K562 (cell line): ENCODE measurements around the gene ZFYVE27. TPM values are rescaled to one million over a fixed set of nuclear protein-coding genes. Genes with fewer than 3 reads are reported as not detected.

ENCODE experiments used
- ATAC-seq: fragments of 200-7000 bp; cut with Tn5 transposase; 3 replicates; pipeline ENCODE4 v1.9.1; 2020; ENCODE audit warnings: moderate library complexity
- BruUV-seq: library from RNA; stranded (reverse); fragments of 400-500 nt; replicated peaks from 2 replicates; lab custom pipeline; 2021; lab: Mats Ljungman, UMichigan
- CTCF ChIA-PET: fragments of 300-600 bp; formaldehyde crosslinking; extraction: SDS; loops from one replicate; lab custom pipeline; 2021; ENCODE audit warnings: low intra/inter-chr PET ratio; lab: Yijun Ruan, JAX
- POLR2A ChIA-PET: fragments of 300-600, 350-650 bp; sonication (Branson Sonifier 250); formaldehyde crosslinking; extraction: SDS; loops from one replicate; lab custom pipeline; 2021; ENCODE audit warnings: antibody characterized with exemption, inconsistent platforms; lab: Yijun Ruan, JAX
- DNase-seq, 4 experiments: peaks; one replicate each; pipeline versions ENCODE4 v3.0.0 to v3.0.0-alpha.2; 2011 to 2018; ENCODE audit warnings: low spot score in 3 of 4, mixed read lengths in 3 of 4; ENCODE audit errors: extremely low read depth in 1 of 4
- FAIRE-seq: peaks from 2 replicates; lab custom pipeline; 2011; peaks lifted over from hg19 to GRCh38; lab: Jason Lieb, UNC
- H2AFZ ChIP-seq: 2 replicates; pipeline ENCODE4 v1.6.0; 2011; ENCODE audit warnings: low read depth, low read length, control low read depth, inconsistent platforms
- H3K27ac ChIP-seq: fragments of 200-600 bp; 3 replicates; pipeline ENCODE4 v1.8.0; 2011; ENCODE audit warnings: low read depth, mild to moderate bottlenecking, control low read depth, inconsistent platforms, low read length, moderate library complexity, mixed read lengths; ENCODE audit errors: extremely low read depth
- H3K27me3 ChIP-seq, 2 experiments: fragments of 300-600 bp in 1 of 2; 2 replicates in 1 of 2; 3 replicates in 1 of 2; pipeline versions ENCODE4 v1.6.0 to v1.8.0; 2011; ENCODE audit warnings: inconsistent platforms in 2 of 2, low read length in 2 of 2, mild to moderate bottlenecking in 1 of 2, mixed read lengths in 1 of 2, moderate library complexity in 1 of 2; ENCODE audit not compliant: control insufficient read depth in 2 of 2, insufficient read depth in 2 of 2
- H3K36me3 ChIP-seq: fragments of 300-600 bp; 3 replicates; pipeline ENCODE4 v1.8.0; 2011; ENCODE audit warnings: mild to moderate bottlenecking, low read length, inconsistent platforms; ENCODE audit not compliant: control insufficient read depth, insufficient read depth
- H3K4me1 ChIP-seq, 2 experiments: fragments of 200-600 bp in 1 of 2; replicated peaks in 1 of 2; 2 replicates in 1 of 2; 3 replicates in 1 of 2; pipeline versions ENCODE4 v1.5.1 to v1.8.0; 2011; ENCODE audit warnings: inconsistent platforms in 2 of 2, low read length in 2 of 2, mild to moderate bottlenecking in 1 of 2, mixed read lengths in 1 of 2, moderate library complexity in 1 of 2; ENCODE audit not compliant: control insufficient read depth in 2 of 2, insufficient read depth in 2 of 2
- H3K4me2 ChIP-seq: 2 replicates; pipeline ENCODE4 v1.6.1; 2011; ENCODE audit warnings: low read length, control low read depth, inconsistent platforms, mixed read lengths; ENCODE audit not compliant: insufficient read depth
- H3K4me3 ChIP-seq: fragments of 200-600 bp; sonication (generic), shearing (Covaris generic); 2 replicates; pipeline ENCODE4 v1.5.1; 2016; ENCODE audit warnings: control low read depth, inconsistent platforms
- H3K79me2 ChIP-seq: fragments of 200-600 bp; 3 replicates; pipeline ENCODE4 v1.8.0; 2011; ENCODE audit warnings: low read length, inconsistent platforms; ENCODE audit not compliant: control insufficient read depth, insufficient read depth
- H3K9ac ChIP-seq, 2 experiments: 2 replicates each; pipeline versions ENCODE4 v1.6.0 to v1.6.1; 2011; ENCODE audit warnings: low read depth in 2 of 2, low read length in 2 of 2, control low read depth in 1 of 2, inconsistent platforms in 1 of 2, mild to moderate bottlenecking in 1 of 2, mixed read lengths in 1 of 2; ENCODE audit not compliant: insufficient read depth in 1 of 2
- H3K9me1 ChIP-seq: one replicate; pipeline ENCODE4 v1.6.0; 2011; ENCODE audit warnings: inconsistent platforms, mild to moderate bottlenecking, low read length, moderate library complexity; ENCODE audit not compliant: control insufficient read depth, insufficient read depth
- H3K9me3 ChIP-seq: replicated peaks from 2 replicates; pipeline ENCODE4 v1.5.1; 2011; ENCODE audit warnings: low read depth, low read length, inconsistent platforms; ENCODE audit not compliant: control insufficient read depth, insufficient read depth
- H4K20me1 ChIP-seq: replicated peaks from 2 replicates; pipeline ENCODE4 v1.6.1; 2011; ENCODE audit warnings: low read length, inconsistent platforms, mixed read lengths; ENCODE audit not compliant: control insufficient read depth, insufficient read depth
- ATF7 ChIP-seq: fragments of 450-650 bp; IDR thresholded peaks from 2 replicates; pipeline ENCODE4 v1.7.1; 2014; ENCODE audit warnings: mild to moderate bottlenecking, moderate library complexity
- BCOR ChIP-seq: fragments of 450-650 bp; IDR thresholded peaks from 2 replicates; pipeline ENCODE4 v1.6.1; 2016
- BRF1 ChIP-seq: IDR thresholded peaks from 3 replicates; pipeline ENCODE4 v1.6.1; 2011; ENCODE audit warnings: borderline replicate concordance, mild to moderate bottlenecking; ENCODE audit not compliant: insufficient read length; ENCODE audit errors: extremely low read depth
- CBFA2T2 ChIP-seq: fragments of 450-650 bp; conservative IDR thresholded peaks from 2 replicates; pipeline ENCODE4 v1.6.1; 2017; ENCODE audit warnings: mild to moderate bottlenecking
- DIDO1 ChIP-seq: fragments of 450-650 bp; IDR thresholded peaks from 2 replicates; pipeline ENCODE4 v1.6.1; 2016; ENCODE audit warnings: low read depth, missing biosample characterization, missing genetic modification characterization
- DNMT1 ChIP-seq: fragments of 450-650 bp; IDR thresholded peaks from 2 replicates; pipeline ENCODE4 v1.6.1; 2016; ENCODE audit warnings: antibody characterized with exemption, mild to moderate bottlenecking
- EHMT2 ChIP-seq: fragments of 450-650 bp; IDR thresholded peaks from 2 replicates; pipeline ENCODE4 v1.6.1; 2018; ENCODE audit warnings: antibody characterized with exemption
- FOS ChIP-seq: IDR thresholded peaks from 3 replicates; pipeline ENCODE4 v1.6.1; 2011; ENCODE audit not compliant: insufficient read length; ENCODE audit errors: extremely low read depth
- FOXM1 ChIP-seq, 2 experiments: fragments of 450-650 bp in 1 of 2; sonication (generic) in 1 of 2; formaldehyde crosslinking in 1 of 2; IDR thresholded peaks; 2 replicates each; pipeline versions ENCODE4 v1.6.1 to v1.9.0; 2017 to 2022; ENCODE audit warnings: low read depth in 2 of 2, mild to moderate bottlenecking in 2 of 2, missing genetic modification reagents in 1 of 2, moderate library complexity in 1 of 2
- HEY1 ChIP-seq: fragments of 250-450 bp; sonication (Bioruptor Pico); IDR thresholded peaks from 2 replicates; pipeline ENCODE4 v1.5.0; 2020; ENCODE audit warnings: mild to moderate bottlenecking, moderate library complexity, borderline replicate concordance
- PHB2 ChIP-seq: fragments of 450-650 bp; IDR thresholded peaks from 2 replicates; pipeline ENCODE4 v1.6.1; 2017; ENCODE audit warnings: low read depth
- POLR2AphosphoS2 ChIP-seq: IDR thresholded peaks from 2 replicates; pipeline ENCODE4 v1.6.1; 2012; ENCODE audit warnings: low read length, improper control_type of control experiment
- SIN3B ChIP-seq: fragments of 450-650 bp; IDR thresholded peaks from 2 replicates; pipeline ENCODE4 v1.6.1; 2017; ENCODE audit warnings: low read depth, mild to moderate bottlenecking, moderate library complexity
- TAF1 ChIP-seq: IDR thresholded peaks from 2 replicates; pipeline ENCODE4 v1.6.1; 2011; ENCODE audit warnings: mild to moderate bottlenecking, low read length, moderate library complexity; ENCODE audit not compliant: insufficient read depth, control insufficient read depth, severe bottlenecking; ENCODE audit errors: extremely low read depth
- TRIM28 ChIP-seq: fragments of 450-650 bp; IDR thresholded peaks from 2 replicates; pipeline ENCODE4 v1.6.1; 2017
- ZHX1 ChIP-seq: fragments of 150-350 bp; conservative IDR thresholded peaks from 2 replicates; pipeline ENCODE4 v1.6.1; 2014; ENCODE audit warnings: low read length
- ZNF146 ChIP-seq: IDR thresholded peaks from one replicate; pipeline ENCODE4 v1.6.1; 2018; ENCODE audit warnings: missing compliant biosample characterization; ENCODE audit not compliant: unreplicated experiment
- ZNF395 ChIP-seq: fragments of 200-800 bp; sonication (Bioruptor generic); IDR thresholded peaks from 2 replicates; pipeline ENCODE4 v1.6.1; 2017; ENCODE audit warnings: missing genetic modification characterization, missing compliant biosample characterization
- ZNF551 ChIP-seq: fragments of 250-450 bp; sonication (Bioruptor Pico); IDR thresholded peaks from 2 replicates; pipeline ENCODE4 v1.5.0; 2021; ENCODE audit warnings: mild to moderate bottlenecking, moderate library complexity
- WGBS: fragments of 100-300 bp; shearing (Covaris generic); methylation state at CpG from one replicate; pipeline ENCODE4 v1.1.6; 2016; ENCODE audit warnings: low coverage, mixed read lengths; ENCODE audit not compliant: insufficient coverage; ENCODE audit errors: missing lambda C conversion rate; 5-methylcytosine and 5-hydroxymethylcytosine counted together
- in situ Hi-C: fragments of 300-500 bp; cut with MboI; formaldehyde crosslinking; loops from 4 replicates; pipeline ENCODE4 v1.15.0; 2018; ENCODE audit warnings: inconsistent platforms, mixed read lengths
- intact Hi-C: fragments of 100-400 bp; cut with micrococcal nuclease; formaldehyde crosslinking; loops from 2 replicates; pipeline ENCODE4 v1.14.2; 2022
- polyA plus RNA-seq, 8 experiments: library from polyadenylated mRNA; depleted of rRNA in 4 of 8; stranded (reverse) in 5 of 8; unstranded in 3 of 8; fragments of >200 nt; fragmentation: Nextera tagmentation in 2 of 8; fragmentation: Illumina TruSeq in 1 of 8; extraction: Ambion mirVana in 2 of 8; extraction: Trizol in 1 of 8; gene quantifications; 2 replicates each; pipeline versions ENCODE4 v1.2.1 to v1.2.3, GENCODE V29; 2011 to 2014; ENCODE audit warnings: inconsistent platforms in 1 of 8, missing spikeins in 1 of 8
- total RNA-seq, 7 experiments: library from RNA; depleted of rRNA in 6 of 7; stranded (reverse); fragments of >200 nt in 6 of 7; fragmentation: Illumina TruSeq in 2 of 7; extraction: Trizol in 2 of 7; gene quantifications; 2 replicates each; pipeline versions ENCODE4 v1.2.1 to v1.2.3, GENCODE V29; 2011 to 2021; ENCODE audit warnings: low replicate concordance in 1 of 7

Gene ZFYVE27
- total and polyA plus RNA-seq, 9 of the 15 experiments (the other 6 are each of a cell fraction or from before 2014, with no cell fraction given) = 0.81 to 21.9 (median 15.3) TPM

DNA sequence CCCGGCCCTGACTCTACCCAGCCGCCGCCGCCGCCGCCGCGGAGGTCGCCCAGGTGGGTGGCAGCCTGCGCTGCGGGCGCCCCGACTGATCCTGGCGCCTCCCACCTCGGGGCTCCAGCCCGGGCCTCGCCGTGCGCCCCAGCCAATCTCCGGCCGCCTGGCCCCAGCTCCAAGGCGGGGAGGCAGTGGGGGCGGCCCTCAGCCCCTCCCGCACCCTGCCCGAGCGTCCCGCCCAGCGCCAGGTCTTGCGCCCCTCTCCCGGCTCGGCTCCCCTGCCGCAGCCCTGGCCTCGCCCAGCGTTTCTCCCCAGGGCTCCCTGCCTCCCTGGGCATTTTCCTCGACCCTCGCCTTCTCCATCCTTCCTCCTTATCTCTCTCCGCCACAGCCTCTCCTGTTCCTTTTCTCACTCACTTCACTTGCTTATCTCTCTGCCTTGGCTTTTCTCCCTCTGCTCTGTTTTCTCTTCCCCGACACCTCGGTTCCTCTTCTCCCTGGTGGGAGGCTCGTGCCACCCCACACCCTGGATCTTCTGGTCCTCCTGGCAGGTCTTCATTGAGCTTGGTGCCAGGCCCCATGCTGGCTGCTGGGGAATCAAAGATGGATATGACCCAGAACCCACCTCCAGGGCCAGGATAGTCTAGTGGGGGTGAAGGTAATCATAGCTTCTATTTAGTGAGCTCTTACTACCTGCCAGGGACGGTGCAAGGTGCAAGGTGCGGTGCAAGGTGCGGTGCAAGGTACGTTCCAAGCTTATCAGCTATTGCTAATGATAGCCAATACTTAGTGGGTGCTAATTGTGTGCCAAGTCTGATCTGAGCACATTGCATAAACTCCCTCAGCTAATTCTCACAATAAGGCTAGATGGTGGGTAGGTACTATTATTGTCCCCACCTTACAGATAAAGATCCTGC, 35.2 kb downstream of the ZFYVE27 start, which contains the start of gene SFRP5:
Gene SFRP5, minus strand, starts transcription at position 87 of the 911 bp plus-strand sequence. CDS start 166 bp downstream, outside the sequence.
- Histone ChIP-seq H3K4me1 (peaks cover 7 to 25% of the 10 kb centered on the region in 2 experiments; a peak in 4 of 5 replicates), H3K4me3 (no peak within 1 kb of the TSS), H3K27ac (no peak within 1 kb of the TSS), H3K9me3 (no peaks in the 10 kb centered on the region), H3K4me2 (peak within 1 kb of the TSS; percentile 60), H3K9me1 (no peaks in the 10 kb centered on the region), H3K9ac (peak within 1 kb of the TSS in 1 of 2 experiments; percentile 78; a peak in 1 of 4 replicates), H4K20me1 (no peaks in the 10 kb centered on the region; the same call in 1 of the 2 replicates), H3K27me3 (peaks cover 0 to 5% of the 10 kb centered on the region in 2 experiments; a peak in 1 of 5 replicates), H2AFZ (no peak within 1 kb of the TSS), H3K36me3 (no peaks in the 10 kb centered on the region), H3K79me2 (no peaks in the 10 kb centered on the region)
- 12% methylated on average over 20 of the region's 44 CpGs for WGBS
- in situ Hi-C loops (loop anchor here (25.0 kb wide), 1 partner anchor 90 kb away; no protein-coding TSS in a partner anchor), intact Hi-C loops (no loop called here)
- ChIA-PET POLR2A (no interaction called here), CTCF (no interaction called here)
- no TSS peak for BruUV-seq
- FAIRE-seq = peak; percentile 56
- peak; percentile 67 to 76 (median 70) for DNase-seq
- peak; percentile 78 for ATAC-seq
- no peak for TF ChIP-seq POLR2AphosphoS2
- no peak for TF ChIP-seq BRF1
- no peak for TF ChIP-seq TRIM28
- TF ChIP-seq DIDO1 (tag) = no peak
- TF ChIP-seq SIN3B = no peak
- no peak for TF ChIP-seq HEY1 (CRISPR knock-in tag)
- TF ChIP-seq ZHX1 = no peak
- TF ChIP-seq BCOR = peak; percentile 86
- 0 out of 2 replicates have a peak, but pooled peaks have one; percentile 17 for TF ChIP-seq FOXM1 (IDR thresholded peaks at IDR 0.05; ENCODE audit: low read depth)
- no peak for TF ChIP-seq FOXM1 (CRISPR knock-in tag; IDR thresholded peaks at IDR 0.05; ENCODE audit: low read depth)
- no peak for TF ChIP-seq TAF1
- no peak for TF ChIP-seq DNMT1
- TF ChIP-seq ATF7 = no peak
- TF ChIP-seq CBFA2T2 = peak; percentile 85
- TF ChIP-seq ZNF395 (CRISPR knock-in tag) = no peak
- TF ChIP-seq ZNF146 (CRISPR knock-in tag) = no peak
- no peak for TF ChIP-seq ZNF551
- TF ChIP-seq FOS = no peak
- peak; percentile 73 for TF ChIP-seq EHMT2
- TF ChIP-seq PHB2 = peak; percentile 60; the same call in 1 of the 2 replicates
